H1 (cell line): Measurements from ENCODE around the gene CDK4. TPM values are rescaled to one million over a fixed set of nuclear protein-coding genes. Genes with fewer than 3 reads are reported as not detected.
A peak's percentile ranks its signal among the peaks of the same experiment; 100 is the strongest.
"Not testable (repeated sequence)": the region's sequence is repeated elsewhere in the genome, so short reads cannot be mapped to it uniquely, and the experiment has no call there.

ENCODE experiments used
- CTCF ChIA-PET: fragments of 300-600 bp; sonication (Branson Sonifier 250); formaldehyde crosslinking; loops from one replicate; lab custom pipeline; 2021; ENCODE audit not compliant: partially characterized antibody; lab: Charles Lee
- POLR2A ChIA-PET: fragments of 300-600 bp; sonication (Branson Sonifier 250); formaldehyde crosslinking; loops from one replicate; lab custom pipeline; 2021; ENCODE audit warnings: inconsistent platforms; ENCODE audit not compliant: partially characterized antibody; lab: Charles Lee
- DNase-seq, 2 experiments: peaks; one replicate each; pipeline versions ENCODE4 v3.0.0 to v3.0.0-alpha.2; 2010 to 2022; ENCODE audit warnings: low spot score in 2 of 2, low read depth in 1 of 2, mixed read lengths in 1 of 2
- FAIRE-seq: peaks from 2 replicates; lab custom pipeline; 2011; peaks lifted over from hg19 to GRCh38; lab: Jason Lieb, UNC
- H2AFZ ChIP-seq: 2 replicates; pipeline ENCODE4 v1.8.1; 2012; ENCODE audit warnings: low read length, inconsistent platforms
- H2AK5ac ChIP-seq: 2 replicates; pipeline ENCODE4 v1.6.1; 2013; ENCODE audit warnings: low read depth, low read length
- H2BK120ac ChIP-seq: replicated peaks from 2 replicates; pipeline ENCODE3; 2013; ENCODE audit warnings: low read depth, low read length, inconsistent platforms
- H2BK12ac ChIP-seq: 2 replicates; pipeline ENCODE4 v1.6.1; 2013; ENCODE audit warnings: low read depth, low read length
- H2BK15ac ChIP-seq: 2 replicates; pipeline ENCODE4 v1.6.1; 2013; ENCODE audit warnings: low read length
- H2BK20ac ChIP-seq: 2 replicates; pipeline ENCODE4 v1.6.1; 2013; ENCODE audit warnings: low read length
- H2BK5ac ChIP-seq: 2 replicates; pipeline ENCODE4 v1.6.1; 2013; ENCODE audit warnings: low read depth, low read length
- H3K14ac ChIP-seq: 2 replicates; pipeline ENCODE4 v1.6.1; 2013; ENCODE audit warnings: inconsistent platforms; ENCODE audit not compliant: insufficient read length
- H3K18ac ChIP-seq: 2 replicates; pipeline ENCODE4 v1.6.1; 2013; ENCODE audit warnings: low read length; ENCODE audit errors: extremely low read depth
- H3K23ac ChIP-seq: 2 replicates; pipeline ENCODE4 v1.6.1; 2013; ENCODE audit warnings: inconsistent platforms; ENCODE audit not compliant: insufficient read length
- H3K23me2 ChIP-seq: 2 replicates; pipeline ENCODE4 v1.6.1; 2013; ENCODE audit warnings: low read depth, low read length
- H3K27ac ChIP-seq: 2 replicates; pipeline ENCODE4 v1.6.1; 2011; ENCODE audit warnings: low read depth, low read length, inconsistent platforms
- H3K27me3 ChIP-seq, 4 experiments: replicated peaks in 1 of 4; 1 replicate in 1 of 4; 2 replicates in 3 of 4; pipeline versions ENCODE4 v1.6.1 to v1.8.1; 2011 to 2013; ENCODE audit warnings: low read length in 3 of 4, mild to moderate bottlenecking in 3 of 4, inconsistent platforms in 2 of 4, mixed read lengths in 2 of 4, moderate library complexity in 1 of 4; ENCODE audit not compliant: control insufficient read depth in 3 of 4, insufficient read depth in 3 of 4; ENCODE audit errors: extremely low read depth in 1 of 4
- H3K36me3 ChIP-seq, 4 experiments: 2 replicates each; pipeline versions ENCODE4 v1.6.1 to v1.8.1; 2011 to 2013; ENCODE audit warnings: mild to moderate bottlenecking in 4 of 4, low read length in 3 of 4, moderate library complexity in 2 of 4, control low read depth in 1 of 4, inconsistent platforms in 1 of 4; ENCODE audit not compliant: insufficient read depth in 4 of 4, control insufficient read depth in 2 of 4
- H3K4ac ChIP-seq: replicated peaks from 2 replicates; pipeline ENCODE3; 2013; ENCODE audit warnings: low read length, low read depth, mixed read lengths, inconsistent platforms; ENCODE audit not compliant: insufficient read length
- H3K4me1 ChIP-seq, 4 experiments: replicated peaks in 1 of 4; 1 replicate in 1 of 4; 2 replicates in 3 of 4; pipeline versions ENCODE4 v1.6.1 to v1.8.1; 2011 to 2013; ENCODE audit warnings: low read length in 3 of 4, inconsistent platforms in 2 of 4, mixed read lengths in 1 of 4; ENCODE audit not compliant: insufficient read depth in 4 of 4, control insufficient read depth in 3 of 4
- H3K4me2 ChIP-seq, 2 experiments: 2 replicates each; pipeline versions ENCODE4 v1.6.1 to v1.8.1; 2011 to 2013; ENCODE audit warnings: low read depth in 2 of 2, low read length in 2 of 2, control low read depth in 1 of 2, inconsistent platforms in 1 of 2, mild to moderate bottlenecking in 1 of 2; ENCODE audit not compliant: insufficient read depth in 1 of 2
- H3K4me3 ChIP-seq, 4 experiments: fragments of 200-600, 300-600 bp in 1 of 4; sonication (generic), shearing (Covaris generic), sonication (Bioruptor Twin) in 1 of 4; 2 replicates each; pipeline versions ENCODE4 v1.5.1 to v1.8.1; 2011 to 2016; ENCODE audit warnings: low read length in 4 of 4, low read depth in 3 of 4, control low read depth in 2 of 4, inconsistent platforms in 2 of 4, mild to moderate bottlenecking in 2 of 4, mixed read lengths in 1 of 4, moderate library complexity in 1 of 4; ENCODE audit not compliant: insufficient read depth in 2 of 4; ENCODE audit errors: extremely low read depth in 1 of 4
- H3K56ac ChIP-seq: replicated peaks from 2 replicates; pipeline ENCODE3; 2013; ENCODE audit warnings: low read depth, mild to moderate bottlenecking, mixed read lengths, low read length, inconsistent platforms; ENCODE audit not compliant: insufficient read length
- H3K79me1 ChIP-seq: 2 replicates; pipeline ENCODE4 v1.6.1; 2013; ENCODE audit warnings: low read depth, low read length, control low read depth
- H3K79me2 ChIP-seq, 2 experiments: 2 replicates each; pipeline versions ENCODE4 v1.6.1 to v1.8.1; 2012 to 2013; ENCODE audit warnings: low read length in 2 of 2, mild to moderate bottlenecking in 2 of 2, inconsistent platforms in 1 of 2; ENCODE audit not compliant: insufficient read depth in 2 of 2, control insufficient read depth in 1 of 2
- H3K9ac ChIP-seq, 4 experiments: replicated peaks in 1 of 4; 1 replicate in 1 of 4; 2 replicates in 3 of 4; pipeline versions ENCODE4 v1.6.1 to v1.8.1; 2011 to 2013; ENCODE audit warnings: low read depth in 3 of 4, low read length in 3 of 4, control low read depth in 2 of 4, mild to moderate bottlenecking in 2 of 4, moderate library complexity in 2 of 4, inconsistent platforms in 1 of 4; ENCODE audit errors: extremely low read depth in 1 of 4
- H3K9me3 ChIP-seq, 2 experiments: 2 replicates each; pipeline versions ENCODE4 v1.6.1 to v1.8.1; 2012 to 2013; ENCODE audit warnings: mild to moderate bottlenecking in 2 of 2, moderate library complexity in 2 of 2, control low read depth in 1 of 2, inconsistent platforms in 1 of 2, low read depth in 1 of 2, low read length in 1 of 2, mixed read lengths in 1 of 2; ENCODE audit not compliant: insufficient read depth in 2 of 2
- H4K20me1 ChIP-seq, 2 experiments: replicated peaks in 1 of 2; 2 replicates each; pipeline versions ENCODE3 to v1.8.1; 2011 to 2013; ENCODE audit warnings: inconsistent platforms in 2 of 2, low read length in 2 of 2, mild to moderate bottlenecking in 1 of 2; ENCODE audit not compliant: insufficient read depth in 2 of 2, control insufficient read depth in 1 of 2
- H4K5ac ChIP-seq: 2 replicates; pipeline ENCODE4 v1.6.1; 2013; ENCODE audit warnings: low read length, low read depth, mixed read lengths, inconsistent platforms; ENCODE audit not compliant: insufficient read length
- H4K8ac ChIP-seq: 2 replicates; pipeline ENCODE4 v1.8.0; 2013; ENCODE audit warnings: mild to moderate bottlenecking, moderate library complexity, low read length, inconsistent platforms; ENCODE audit not compliant: insufficient read depth; ENCODE audit errors: extremely low read depth
- H4K91ac ChIP-seq: replicated peaks from 2 replicates; pipeline ENCODE3; 2013; ENCODE audit warnings: low read length, mixed read lengths, inconsistent platforms; ENCODE audit not compliant: insufficient read length
- WGBS, 2 experiments: shearing (Covaris generic) in 1 of 2; methylation state at CpG; one replicate each; pipeline versions ENCODE4 v1.1.6 to v1.1.7; 2013 to 2015; ENCODE audit warnings: low lambda C conversion rate in 2 of 2, mixed read lengths in 2 of 2, inconsistent platforms in 1 of 2, low coverage in 1 of 2, missing lambda C conversion rate in 1 of 2; ENCODE audit not compliant: insufficient replicate concordance in 2 of 2, insufficient coverage in 1 of 2, insufficient read length in 1 of 2; ENCODE audit errors: extremely low coverage in 1 of 2, missing lambda C conversion rate in 1 of 2; 5-methylcytosine and 5-hydroxymethylcytosine counted together
- polyA plus RNA-seq, 7 experiments: library from polyadenylated mRNA; depleted of rRNA in 3 of 7; stranded (reverse) in 5 of 7; unstranded in 2 of 7; fragments of >200 nt in 5 of 7; fragments of 200-250 nt in 2 of 7; gene quantifications; 1 replicate in 5 of 7; 2 replicates in 1 of 7; 4 replicates in 1 of 7; pipeline versions ENCODE4 v1.2.1 to v1.2.3, GENCODE V29; 2011 to 2013; ENCODE audit warnings: missing spikeins in 2 of 7, mixed read lengths in 2 of 7
- total RNA-seq: library from RNA; stranded (reverse); fragmentation: NEBNext Ultra II Directional; extraction: Animal tissue kit (Norgen Biotek cat#: 25700); gene quantifications from 2 replicates; pipeline ENCODE4 v1.2.1, GENCODE V29; 2021

Gene CDK4
- total and polyA plus RNA-seq, 2 of the 8 experiments (the other 6 are each of a cell fraction or from before 2014, with no cell fraction given), result 174 to 368 TPM

DNA sequence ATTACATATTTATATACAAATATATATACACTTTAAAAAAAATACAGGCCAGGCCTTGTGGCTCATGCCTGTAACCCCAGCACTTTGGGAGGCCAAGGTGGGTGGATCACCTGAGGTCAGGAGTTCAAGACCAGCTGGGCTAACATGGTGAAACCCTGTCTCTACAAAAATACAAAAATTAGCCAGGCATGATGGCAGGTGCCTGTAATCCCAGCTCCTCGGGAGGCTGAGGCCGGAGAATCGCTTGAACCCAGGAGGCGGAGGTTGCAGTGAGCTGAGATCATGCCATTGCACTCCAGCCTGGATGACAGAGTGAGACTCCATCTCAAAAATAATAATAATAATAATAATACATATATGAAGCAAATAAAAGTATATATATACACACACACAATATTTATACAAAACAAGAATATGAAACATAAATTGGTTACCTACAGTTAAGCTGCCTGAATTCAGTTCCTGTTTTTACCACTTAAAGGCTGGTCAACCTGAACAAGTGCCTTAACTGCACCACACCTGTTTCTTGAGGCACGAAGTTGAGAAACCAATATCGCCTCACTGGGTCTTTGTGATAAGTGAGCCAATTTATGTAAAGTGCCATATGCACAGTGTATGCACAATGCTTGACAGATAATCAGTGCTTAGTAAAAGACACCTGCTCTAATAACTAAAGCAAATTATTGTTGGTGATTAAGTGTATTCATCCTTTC lies 36.9 kb downstream of the CDK4 start:
- not testable (repeated sequence) for H3K23me2 ChIP-seq, H2AFZ ChIP-seq, H4K5ac ChIP-seq, H3K27ac ChIP-seq, FAIRE-seq, H3K79me1 ChIP-seq, H3K23ac ChIP-seq, H3K4me2 ChIP-seq, H2BK12ac ChIP-seq, H2AK5ac ChIP-seq, H4K8ac ChIP-seq, H3K79me2 ChIP-seq, H2BK20ac ChIP-seq, H3K4ac ChIP-seq, H2BK15ac ChIP-seq, H3K18ac ChIP-seq, H3K14ac ChIP-seq, H3K9me3 ChIP-seq, H3K27me3 ChIP-seq, H3K56ac ChIP-seq, H3K4me3 ChIP-seq, H3K4me1 ChIP-seq, H2BK120ac ChIP-seq, H2BK5ac ChIP-seq, H4K20me1 ChIP-seq, H3K9ac ChIP-seq, H4K91ac ChIP-seq
- DNase-seq, result peak in 1 of 2 experiments; percentile 7
- POLR2A ChIA-PET, result interaction anchor here (1.1 kb wide), 1 partner anchor 22 kb away, joined by 3 read pairs; no protein-coding TSS in a partner anchor
- 96% methylated on average over 6 of the region's 6 CpGs; no CpG with 5 or more reads in 1 of the 2 experiments for WGBS, 2 experiments
- CTCF ChIA-PET, result interaction anchor here (0.6 to 1.7 kb wide), 4 partner anchors 11 to 131 kb away, joined by 3 to 8 read pairs (median 3); no protein-coding TSS in a partner anchor
- H3K36me3 ChIP-seq, result peaks cover 0 to 22% (median 5%) of the 10 kb centered on the region in 4 experiments; a peak in 4 of 8 replicates
